HepG2 (cell line): ENCODE results near the gene AMBRA1. TPM values are rescaled to one million over a fixed set of nuclear protein-coding genes. Genes with fewer than 3 reads are reported as not detected.

Experiments used
- ATAC-seq: fragments of 200-7000 bp; cut with Tn5 transposase; 3 replicates; pipeline ENCODE4 v1.9.1; 2020; ENCODE audit warnings: mild to moderate bottlenecking, moderate library complexity
- BruUV-seq: library from RNA; stranded (reverse); fragments of 400-500 nt; replicated peaks from 2 replicates; lab custom pipeline; 2021; lab: Mats Ljungman, UMichigan
- CTCF ChIA-PET: fragments of 300-600 bp; formaldehyde crosslinking; extraction: SDS; loops from one replicate; lab custom pipeline; 2021; ENCODE audit warnings: low total read pairs, inconsistent platforms, low intra/inter-chr PET ratio; lab: Yijun Ruan, JAX
- POLR2A ChIA-PET: fragments of 350-600 bp; sonication (Branson Sonifier 250); formaldehyde crosslinking; loops from one replicate; lab custom pipeline; 2020; ENCODE audit warnings: antibody characterized with exemption, inconsistent platforms; lab: Yijun Ruan, JAX
- DNase-seq: peaks from one replicate; pipeline ENCODE4 v3.0.0-alpha.2; 2015; ENCODE audit warnings: low spot score
- FAIRE-seq: peaks from 3 replicates; lab custom pipeline; 2011; peaks lifted over from hg19 to GRCh38; lab: Jason Lieb, UNC
- H2AFZ ChIP-seq: one replicate; pipeline ENCODE4 v1.6.1; 2011; ENCODE audit warnings: low read length, inconsistent platforms
- H3K27ac ChIP-seq: fragments of 300-600 bp; 3 replicates; pipeline ENCODE4 v1.8.0; 2011; ENCODE audit warnings: mixed run types, mild to moderate bottlenecking, mixed read lengths, low read length, inconsistent platforms; ENCODE audit not compliant: insufficient read depth; ENCODE audit errors: extremely low read length
- H3K27me3 ChIP-seq, 2 experiments: fragments of 200-600 bp in 1 of 2; 2 replicates in 1 of 2; 3 replicates in 1 of 2; pipeline versions ENCODE4 v1.6.0 to v1.8.0; 2011; ENCODE audit warnings: low read length in 2 of 2, mild to moderate bottlenecking in 2 of 2, moderate library complexity in 2 of 2, inconsistent platforms in 1 of 2; ENCODE audit not compliant: insufficient read depth in 2 of 2, control insufficient read depth in 1 of 2
- H3K36me3 ChIP-seq, 2 experiments: fragments of 200-600 bp in 1 of 2; replicated peaks in 1 of 2; 2 replicates in 1 of 2; 3 replicates in 1 of 2; pipeline versions ENCODE4 v1.5.1 to v1.8.0; 2011; ENCODE audit warnings: low read length in 2 of 2, inconsistent platforms in 1 of 2; ENCODE audit not compliant: insufficient read depth in 2 of 2, control insufficient read depth in 1 of 2
- H3K4me1 ChIP-seq: 2 replicates; pipeline ENCODE4 v1.5.1; 2012; ENCODE audit warnings: low read length, inconsistent platforms; ENCODE audit not compliant: insufficient read depth
- H3K4me2 ChIP-seq: 2 replicates; pipeline ENCODE4 v1.6.0; 2011; ENCODE audit warnings: low read depth, low read length, inconsistent platforms
- H3K4me3 ChIP-seq, 3 experiments: fragments of 200-600 bp in 1 of 3; sonication (generic), shearing (Covaris generic) in 1 of 3; replicated peaks in 1 of 3; 2 replicates each; pipeline ENCODE4 v1.5.1; 2011 to 2016; ENCODE audit warnings: low read length in 3 of 3, inconsistent platforms in 2 of 3, low read depth in 2 of 3, mild to moderate bottlenecking in 2 of 3, control low read depth in 1 of 3, mixed read lengths in 1 of 3; ENCODE audit not compliant: insufficient read depth in 1 of 3
- H3K79me2 ChIP-seq: one replicate; pipeline ENCODE4 v1.6.1; 2011; ENCODE audit warnings: low read length, inconsistent platforms; ENCODE audit not compliant: insufficient read depth
- H3K9ac ChIP-seq: 2 replicates; pipeline ENCODE4 v1.6.0; 2011; ENCODE audit warnings: mild to moderate bottlenecking, low read depth, low read length, inconsistent platforms; ENCODE audit not compliant: insufficient read depth
- H3K9me3 ChIP-seq: 2 replicates; pipeline ENCODE4 v1.5.1; 2012; ENCODE audit warnings: mild to moderate bottlenecking, low read length
- H4K20me1 ChIP-seq: 2 replicates; pipeline ENCODE4 v1.6.0; 2011; ENCODE audit warnings: inconsistent platforms, mild to moderate bottlenecking, low read length, moderate library complexity; ENCODE audit not compliant: insufficient read depth
- AGO1 ChIP-seq: fragments of 200-400 bp; formaldehyde crosslinking; IDR thresholded peaks from 2 replicates; pipeline ENCODE4 v1.6.1; 2017; ENCODE audit warnings: mild to moderate bottlenecking, low read depth, low read length, moderate library complexity; ENCODE audit not compliant: poor library complexity, severe bottlenecking
- BHLHE40 ChIP-seq: IDR thresholded peaks from 2 replicates; pipeline ENCODE4 v1.6.1; 2011; ENCODE audit warnings: low read length, improper control_type of control experiment
- CCAR2 ChIP-seq: fragments of 200-400 bp; formaldehyde crosslinking; optimal IDR thresholded peaks from 2 replicates; pipeline ENCODE3; 2018; ENCODE audit warnings: low read depth, mild to moderate bottlenecking, low read length, moderate library complexity
- FOXJ3 ChIP-seq: sonication (generic); formaldehyde crosslinking; IDR thresholded peaks from 2 replicates; pipeline ENCODE4 v1.4.0; 2020; ENCODE audit warnings: missing genetic modification reagents, mild to moderate bottlenecking, borderline replicate concordance
- GATAD2A ChIP-seq: IDR thresholded peaks from 2 replicates; pipeline ENCODE4 v1.6.1; 2016
- MAF1 ChIP-seq: sonication (generic); formaldehyde crosslinking; IDR thresholded peaks from 2 replicates; pipeline ENCODE4 v1.5.0; 2020; ENCODE audit warnings: missing genetic modification reagents, borderline replicate concordance
- MLX ChIP-seq: IDR thresholded peaks from 2 replicates; pipeline ENCODE4 v1.6.1; 2016
- POLR2AphosphoS2 ChIP-seq: IDR thresholded peaks from 2 replicates; pipeline ENCODE4 v1.6.1; 2011; ENCODE audit warnings: low read depth, low read length, improper control_type of control experiment
- SMAD1 ChIP-seq: sonication (generic); formaldehyde crosslinking; IDR thresholded peaks from 2 replicates; pipeline ENCODE4 v1.4.0; 2020; ENCODE audit warnings: missing genetic modification reagents, low read depth, mild to moderate bottlenecking, borderline replicate concordance
- TMF1 ChIP-seq: sonication (generic); formaldehyde crosslinking; IDR thresholded peaks from 2 replicates; pipeline ENCODE4 v1.8.1; 2022; ENCODE audit warnings: low read depth, missing genetic modification reagents
- TSC22D2 ChIP-seq: sonication (generic); formaldehyde crosslinking; IDR thresholded peaks from 2 replicates; pipeline ENCODE4 v1.5.1; 2020; ENCODE audit warnings: missing genetic modification reagents, mild to moderate bottlenecking, borderline replicate concordance
- ZKSCAN8 ChIP-seq: IDR thresholded peaks from 2 replicates; pipeline ENCODE4 v1.6.1; 2016; ENCODE audit warnings: borderline replicate concordance, missing genetic modification reagents, missing compliant biosample characterization
- ZNF20 ChIP-seq: sonication (generic); formaldehyde crosslinking; IDR thresholded peaks from 2 replicates; pipeline ENCODE4 v1.4.0; 2020; ENCODE audit warnings: mild to moderate bottlenecking, moderate library complexity, missing genetic modification reagents
- ZNF570 ChIP-seq: sonication (generic); formaldehyde crosslinking; IDR thresholded peaks from 2 replicates; pipeline ENCODE4 v1.4.0; 2020; ENCODE audit warnings: mild to moderate bottlenecking, missing genetic modification reagents, borderline replicate concordance
- ZNF746 ChIP-seq: sonication (generic); formaldehyde crosslinking; IDR thresholded peaks from 2 replicates; pipeline ENCODE4 v1.8.0; 2022; ENCODE audit warnings: mild to moderate bottlenecking, missing genetic modification reagents
- ZNF773 ChIP-seq: sonication (generic); formaldehyde crosslinking; IDR thresholded peaks from 2 replicates; pipeline ENCODE4 v1.4.0; 2020; ENCODE audit warnings: missing genetic modification reagents, borderline replicate concordance
- ZNF780A ChIP-seq: sonication (generic); formaldehyde crosslinking; IDR thresholded peaks from 2 replicates; pipeline ENCODE4 v1.8.0; 2022; ENCODE audit warnings: mild to moderate bottlenecking, missing genetic modification reagents, moderate library complexity
- WGBS: methylation state at CpG from one replicate; pipeline ENCODE4 v1.1.6; 2017; ENCODE audit warnings: low lambda C conversion rate; 5-methylcytosine and 5-hydroxymethylcytosine counted together
- in situ Hi-C: cut with HindIII; loops from 2 replicates; pipeline ENCODE4 v1.10.0; 2017; ENCODE audit warnings: low pct_unique_long_range_greater_than_20kb; ENCODE audit not compliant: extremely low pct_ligation_motif_present
- intact Hi-C: fragments of 100-400 bp; cut with micrococcal nuclease; formaldehyde crosslinking; loops from one replicate; pipeline ENCODE4 v1.10.0; 2022; ENCODE audit not compliant: unreplicated experiment
- polyA plus RNA-seq, 8 experiments: library from polyadenylated mRNA; depleted of rRNA in 3 of 8; stranded (reverse) in 7 of 8; unstranded in 1 of 8; fragments of >200 nt; fragmentation: Illumina TruSeq in 4 of 8; extraction: Trizol in 4 of 8; gene quantifications; 2 replicates each; pipeline versions ENCODE4 v1.2.1 to v1.2.3, GENCODE V29; 2011 to 2016; ENCODE audit warnings: low read depth in 4 of 8, missing spikeins in 1 of 8, mixed read lengths in 1 of 8; ENCODE audit not compliant: insufficient read depth in 1 of 8
- total RNA-seq, 5 experiments: library from RNA; depleted of rRNA; stranded (reverse); fragments of >200 nt; fragmentation: Illumina TruSeq; extraction: Trizol; gene quantifications; 2 replicates each; pipeline ENCODE4 v1.2.3, GENCODE V29; 2016; ENCODE audit warnings: low read depth in 1 of 5

Gene AMBRA1
- total and polyA plus RNA-seq, 2 of the 13 experiments (the other 11 are each of a cell fraction or from before 2014, with no cell fraction given), result 15.7 to 26.0 TPM

- no peak for ATAC-seq
- intact Hi-C loops (no loop called here), in situ Hi-C loops (no loop called here)
- Histone ChIP-seq H3K4me2 (no peak overlapping the region), H3K27me3 (no peaks in the 10 kb centered on the region), H3K4me3 (no peak overlapping the region), H3K79me2 (peaks cover 16% of the 10 kb centered on the region), H3K36me3 (peaks cover 3 to 19% of the 10 kb centered on the region in 2 experiments; a peak in 3 of 5 replicates), H3K27ac (no peak overlapping the region), H3K9ac (no peak overlapping the region), H3K9me3 (no peaks in the 10 kb centered on the region), H4K20me1 (no peaks in the 10 kb centered on the region), H3K4me1 (peaks cover 60% of the 10 kb centered on the region), H2AFZ (no peak overlapping the region)
- TF ChIP-seq FOXJ3 (CRISPR knock-in tag) (no peak), POLR2AphosphoS2 (no peak)
- DNase-seq, result no peak
- 98% methylated on average over 5 of the region's 5 CpGs for WGBS
- no TSS peak for BruUV-seq
- FAIRE-seq, result no peak
- POLR2A ChIA-PET, result no interaction called here
- CTCF ChIA-PET, result no interaction called here
These were observed 43.7 kb upstream of the AMBRA1 start for GRCh38 chr11:46637546-46637945.

- FAIRE-seq, result no peak
- Histone ChIP-seq H3K4me1 (peaks cover 44% of the 10 kb centered on the region), H3K4me3 (no peak overlapping the region), H3K27me3 (no peaks in the 10 kb centered on the region), H3K9ac (no peak overlapping the region), H2AFZ (no peak overlapping the region), H3K36me3 (peaks cover 4 to 35% of the 10 kb centered on the region in 2 experiments; a peak in 4 of 5 replicates), H3K4me2 (no peak overlapping the region), H3K79me2 (peaks cover 16% of the 10 kb centered on the region), H3K27ac (no peak overlapping the region), H4K20me1 (no peaks in the 10 kb centered on the region), H3K9me3 (no peaks in the 10 kb centered on the region)
- no peak for ATAC-seq
- in situ Hi-C loops (no loop called here), intact Hi-C loops (no loop called here)
- WGBS, result 97% methylated on average over 5 of the region's 5 CpGs
- DNase-seq, result no peak
- POLR2A ChIA-PET, result interaction anchor here (1.0 kb wide), 1 partner anchor 17 kb away, joined by 3 read pairs; no protein-coding TSS in a partner anchor
- no peak for TF ChIP-seq ZNF570 (CRISPR knock-in tag)
- TF ChIP-seq GATAD2A, result no peak
- TF ChIP-seq ZNF773, result no peak
- no peak for TF ChIP-seq TSC22D2 (CRISPR knock-in tag)
- TF ChIP-seq BHLHE40, result no peak
- no peak for TF ChIP-seq CCAR2
- TF ChIP-seq MAF1 (CRISPR knock-in tag), result no peak
- no peak for TF ChIP-seq ZNF20 (CRISPR knock-in tag)
- no peak for TF ChIP-seq ZNF746 (CRISPR knock-in tag)
- no peak for TF ChIP-seq SMAD1 (CRISPR knock-in tag)
- TF ChIP-seq ZKSCAN8, result no peak
- TF ChIP-seq AGO1, result no peak
- no peak for TF ChIP-seq ZNF780A (CRISPR knock-in tag)
- TF ChIP-seq TMF1 (CRISPR knock-in tag), result no peak
- no peak for TF ChIP-seq MLX (CRISPR knock-in tag)
- BruUV-seq, result no TSS peak
- CTCF ChIA-PET, result no interaction called here
These were observed 41.8 kb upstream of the AMBRA1 start for GRCh38 chr11:46635557-46636139.
